ENCODE data around the gene TMEM221.
"Not testable (repeated sequence)": the region's sequence is repeated elsewhere in the genome, so short reads cannot be mapped to it uniquely, and the experiment has no call there.

TMEM221 gene

DNA sequence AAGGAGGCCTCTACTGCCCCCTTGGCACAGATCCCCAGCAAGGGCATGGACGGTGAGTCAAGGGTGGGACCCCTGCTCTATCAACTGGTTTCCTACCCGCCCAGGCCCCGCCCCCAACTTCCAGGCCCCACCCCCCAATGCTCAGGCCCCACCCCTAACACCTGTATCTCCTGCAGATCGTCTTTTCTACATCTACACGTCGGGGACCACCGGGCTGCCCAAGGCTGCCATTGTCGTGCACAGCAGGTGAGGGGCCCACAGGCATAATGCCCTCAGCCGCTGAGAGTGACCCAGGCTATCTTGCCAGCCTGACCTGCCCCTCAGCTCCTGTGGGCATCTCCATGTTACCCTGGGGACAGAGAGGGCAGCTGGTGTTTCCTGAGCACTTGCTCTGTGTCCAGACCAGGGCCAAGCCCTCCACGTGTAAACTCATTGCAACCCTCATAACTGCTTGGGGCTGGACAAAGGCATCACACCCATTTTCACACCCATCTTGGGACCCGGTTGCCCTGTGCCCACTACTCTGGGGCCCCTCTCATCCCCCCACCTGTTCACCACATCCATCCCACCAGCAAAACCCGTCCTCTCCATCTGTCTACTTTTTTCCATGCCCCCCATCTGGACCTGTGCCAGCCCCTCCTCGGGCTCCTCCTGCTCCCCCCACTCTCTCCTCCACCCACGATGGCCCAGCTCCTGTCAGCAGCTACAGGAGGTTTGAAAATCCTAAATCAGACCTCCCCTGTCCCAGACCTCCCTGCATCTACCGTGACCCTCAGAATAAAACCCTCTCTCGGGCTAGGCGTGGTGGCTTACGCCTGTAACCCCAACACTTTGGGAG, 39.0 kb upstream of the TMEM221 start:
- Histone ChIP-seq H3K9me3 (no peaks in the 10 kb centered on the region), H3K4me2 (peak overlapping the region; percentile 97), H3K9ac (peak overlapping the region; percentile 72; the same call in 1 of the 2 replicates), H3K27me3 (no peaks in the 10 kb centered on the region), H4K20me1 (no peaks in the 10 kb centered on the region), H3K36me3 (peaks cover 14% of the 10 kb centered on the region; the same call in 1 of the 2 replicates), H3K4me3 (0 out of 2 replicates have a peak overlapping the region, but pooled peaks have one; percentile 58), H3K27ac (peak overlapping the region; percentile 86), H3K4me1 (peaks cover 78% of the 10 kb centered on the region)
- no peak for TF ChIP-seq Cebpa-rat (IDR thresholded peaks at IDR 0.05)

GRCh38 chr19:17486545-17487240, 38.2 kb upstream of the TMEM221 start:
- no peaks in the 10 kb centered on the region for H4K20me1 ChIP-seq

DNA sequence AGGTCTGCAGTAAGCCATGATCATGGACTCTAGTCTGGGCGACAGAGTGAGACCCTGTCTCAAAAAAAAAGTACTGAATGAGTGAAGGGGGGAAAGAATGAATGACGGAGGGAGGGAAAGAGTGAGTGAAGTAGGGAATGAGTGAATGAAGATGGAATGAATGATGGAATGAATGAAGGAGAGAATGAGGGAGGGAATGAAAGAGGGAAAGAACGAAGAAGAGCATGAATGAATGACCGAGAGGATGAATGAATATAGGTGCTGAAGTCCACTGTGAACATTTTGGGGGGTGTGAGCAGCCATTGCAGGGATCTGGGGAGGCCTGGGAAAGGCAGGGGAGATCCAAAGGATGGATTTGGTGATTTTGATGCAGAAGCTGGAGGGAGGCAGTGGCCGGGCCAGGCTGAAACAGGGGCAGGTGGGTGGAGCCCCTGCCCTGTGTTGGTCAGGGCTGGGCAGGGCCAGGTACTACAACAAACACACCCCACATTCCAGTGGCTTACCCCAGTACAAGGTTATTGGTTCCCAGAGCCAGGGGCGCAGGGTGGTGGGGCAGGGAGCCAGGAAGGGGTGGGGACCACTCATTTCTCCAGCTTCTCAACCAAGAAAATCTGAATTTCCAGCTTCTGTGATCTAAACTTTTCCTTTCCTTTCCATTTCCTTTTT, 36.2 kb upstream of the TMEM221 start:
- H3K4me2 ChIP-seq = peak overlapping the region; percentile 71
- H4K20me1 ChIP-seq = no peaks in the 10 kb centered on the region
- TF ChIP-seq Cebpa-rat (IDR thresholded peaks at IDR 0.05) = no peak
- H3K4me1 ChIP-seq = peaks cover 66% of the 10 kb centered on the region
- H3K27me3 ChIP-seq = no peaks in the 10 kb centered on the region
- no peak overlapping the region for H3K4me3 ChIP-seq
- peaks cover 14% of the 10 kb centered on the region; the same call in 1 of the 2 replicates for H3K36me3 ChIP-seq
- no peaks in the 10 kb centered on the region for H3K9me3 ChIP-seq
- no peak overlapping the region for H3K9ac ChIP-seq
- no peak overlapping the region for H3K27ac ChIP-seq

More at GRCh38 chr19:17486545-17487240, 38.2 kb upstream of the TMEM221 start:
- H3K27me3 ChIP-seq = no peaks in the 10 kb centered on the region
- no peak overlapping the region for H3K9ac ChIP-seq
- H3K36me3 ChIP-seq = peaks cover 14% of the 10 kb centered on the region; the same call in 1 of the 2 replicates
- peak overlapping the region; percentile 71 for H3K4me2 ChIP-seq
- no peak for TF ChIP-seq Cebpa-rat (IDR thresholded peaks at IDR 0.05)
- no peaks in the 10 kb centered on the region for H3K9me3 ChIP-seq
- peaks cover 74% of the 10 kb centered on the region for H3K4me1 ChIP-seq
- peak overlapping the region; percentile 66 for H3K27ac ChIP-seq
- H3K4me3 ChIP-seq = no peak overlapping the region

GRCh38 chr19:17483605-17484002, 35.1 kb upstream of the TMEM221 start:
- no peaks in the 10 kb centered on the region for H3K9me3 ChIP-seq
- H3K4me3 ChIP-seq = no peak overlapping the region
- H3K27me3 ChIP-seq = no peaks in the 10 kb centered on the region
- no peak overlapping the region for H3K27ac ChIP-seq
- peaks cover 14% of the 10 kb centered on the region; the same call in 1 of the 2 replicates for H3K36me3 ChIP-seq
- no peak overlapping the region for H3K4me2 ChIP-seq
- TF ChIP-seq Cebpa-rat (IDR thresholded peaks at IDR 0.05) = no peak
- H3K4me1 ChIP-seq = peaks cover 55% of the 10 kb centered on the region
- no peak overlapping the region for H3K9ac ChIP-seq
- no peaks in the 10 kb centered on the region for H4K20me1 ChIP-seq

- Histone ChIP-seq H3K9me3 (no peaks in the 10 kb centered on the region), H3K27me3 (no peaks in the 10 kb centered on the region), H3K4me3 (no peak overlapping the region), H3K27ac (no peak overlapping the region), H3K36me3 (peaks cover 14% of the 10 kb centered on the region; the same call in 1 of the 2 replicates), H3K9ac (no peak overlapping the region), H3K4me2 (no peak overlapping the region), H3K4me1 (peaks cover 50% of the 10 kb centered on the region), H4K20me1 (no peaks in the 10 kb centered on the region)
- TF ChIP-seq Cebpa-rat (IDR thresholded peaks at IDR 0.05) = no peak
Measured at GRCh38 chr19:17482877-17483604, 34.6 kb upstream of the TMEM221 start.

GRCh38 chr19:17481986-17482385, 33.5 kb upstream of the TMEM221 start:
- no peak for TF ChIP-seq Cebpa-rat (IDR thresholded peaks at IDR 0.05)
- H3K9ac ChIP-seq = no peak overlapping the region
- peaks cover 14% of the 10 kb centered on the region; the same call in 1 of the 2 replicates for H3K36me3 ChIP-seq
- H3K27ac ChIP-seq = peak overlapping the region; percentile 59; the same call in 1 of the 2 replicates
- peak overlapping the region; percentile 30; the same call in 1 of the 2 replicates for H3K4me2 ChIP-seq
- H3K9me3 ChIP-seq = no peaks in the 10 kb centered on the region
- no peak overlapping the region for H3K4me3 ChIP-seq
- no peaks in the 10 kb centered on the region for H4K20me1 ChIP-seq
- no peaks in the 10 kb centered on the region for H3K27me3 ChIP-seq
- peaks cover 40% of the 10 kb centered on the region for H3K4me1 ChIP-seq

DNA sequence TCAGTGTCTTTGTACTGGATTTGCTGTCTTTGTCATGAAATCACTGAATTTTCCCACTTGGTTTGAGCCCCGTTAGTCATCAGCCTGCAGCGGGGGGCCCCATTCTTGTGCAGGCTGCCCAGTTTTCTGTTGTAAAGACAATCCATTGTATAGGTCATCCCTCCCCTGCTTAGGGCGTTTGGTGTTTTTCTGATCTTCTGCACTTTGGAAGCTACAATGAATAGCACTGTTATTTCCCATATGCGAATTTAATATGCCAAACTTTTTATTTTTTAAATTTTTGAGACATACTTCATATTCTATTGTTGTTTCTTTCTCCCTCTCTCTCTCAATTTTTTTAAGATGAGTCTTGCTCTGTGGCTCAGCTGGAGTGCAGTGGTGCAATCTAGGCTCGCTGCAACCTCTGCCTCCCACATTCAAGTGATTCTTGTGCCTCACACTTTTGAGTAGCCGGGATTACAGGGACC, 30.9 kb upstream of the TMEM221 start:
- H3K4me3 ChIP-seq = no peak overlapping the region
- H3K4me2 ChIP-seq = no peak overlapping the region
- 0 out of 2 replicates have a peak, but pooled peaks cover 4% of the 10 kb centered on the region for H3K36me3 ChIP-seq
- no peaks in the 10 kb centered on the region for H3K27me3 ChIP-seq
- H3K4me1 ChIP-seq = peaks cover 30% of the 10 kb centered on the region
- no peak overlapping the region; the same call in 1 of the 2 replicates for H3K9ac ChIP-seq
- TF ChIP-seq Cebpa-rat (IDR thresholded peaks at IDR 0.05) = no peak
- no peak overlapping the region for H3K27ac ChIP-seq
- H4K20me1 ChIP-seq = no peaks in the 10 kb centered on the region
- H3K9me3 ChIP-seq = no peaks in the 10 kb centered on the region

GRCh38 chr19:17475541-17476115, 27.2 kb upstream of the TMEM221 start:
- peak overlapping the region; percentile 62 for H3K4me2 ChIP-seq
- H3K9ac ChIP-seq = no peak overlapping the region

DNA sequence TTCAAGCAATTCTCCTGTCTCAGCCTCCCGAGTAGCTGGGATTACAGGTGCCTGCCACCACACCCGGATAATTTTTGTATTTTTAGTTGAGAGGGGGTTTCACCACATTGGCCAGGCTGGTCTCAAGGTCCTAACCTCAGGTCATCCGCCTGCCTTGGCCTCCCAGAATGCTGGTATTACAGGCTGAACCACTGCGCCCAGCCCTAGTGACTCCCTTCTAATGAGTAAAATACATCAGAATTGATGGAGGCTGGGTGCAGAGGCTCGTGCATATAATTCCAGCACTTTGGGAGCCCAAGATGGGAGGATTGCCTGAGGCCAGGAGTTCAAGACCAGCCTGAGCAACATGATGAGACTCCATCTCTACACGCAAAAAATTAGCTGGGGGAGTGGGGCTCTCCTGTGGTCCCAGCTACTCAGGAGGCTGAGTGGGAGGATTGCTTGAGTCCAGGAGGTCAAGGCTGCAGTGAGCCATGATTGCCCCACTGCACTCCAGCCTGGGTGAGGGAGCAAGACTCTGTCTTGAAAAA, 26.6 kb upstream of the TMEM221 start:
- H3K4me1 ChIP-seq = peaks cover 47% of the 10 kb centered on the region
- not testable (repeated sequence) for H4K20me1 ChIP-seq, H3K27me3 ChIP-seq, H3K36me3 ChIP-seq, H3K4me3 ChIP-seq, H3K9me3 ChIP-seq, H3K9ac ChIP-seq
- H3K4me2 ChIP-seq = peak overlapping the region; percentile 62
- H3K27ac ChIP-seq = peak overlapping the region; percentile 42

More at GRCh38 chr19:17475541-17476115, 27.2 kb upstream of the TMEM221 start:
- no peak for TF ChIP-seq Cebpa-rat (IDR thresholded peaks at IDR 0.05)
- Histone ChIP-seq H3K27me3 (no peaks in the 10 kb centered on the region), H3K4me1 (peaks cover 48% of the 10 kb centered on the region), H3K4me3 (no peak overlapping the region), H4K20me1 (peaks cover 5% of the 10 kb centered on the region; the same call in 1 of the 2 replicates), H3K9me3 (no peaks in the 10 kb centered on the region), H3K27ac (peak overlapping the region; percentile 42), H3K36me3 (no peaks in the 10 kb centered on the region)
